PC-9 (cell line): ENCODE data around the gene PEF1. TPM values are rescaled to one million over a fixed set of nuclear protein-coding genes. Genes with fewer than 3 reads are reported as not detected.
A peak's percentile ranks its signal among the peaks of the same experiment; 100 is the strongest.

Experiments
- BruUV-seq: library from RNA; stranded (reverse); fragments of 400-500 nt; replicated peaks from 2 replicates; lab custom pipeline; 2021; lab: Mats Ljungman, UMichigan
- CTCF ChIA-PET: fragments of 300-600 bp; sonication (Branson Sonifier 250); formaldehyde crosslinking; loops from one replicate; lab custom pipeline; 2022; ENCODE audit warnings: antibody characterized with exemption; lab: Charles Lee
- POLR2A ChIA-PET: fragments of 300-600 bp; sonication (Branson Sonifier 250); formaldehyde crosslinking; loops from one replicate; lab custom pipeline; 2022; ENCODE audit warnings: antibody characterized with exemption; ENCODE audit not compliant: unreplicated experiment; lab: Charles Lee
- DNase-seq, 2 experiments: peaks; one replicate each; pipeline versions ENCODE4 v3.0.0 to v3.0.0-alpha.2; 2015 to 2022; ENCODE audit warnings: mixed read lengths in 1 of 2
- H2AFZ ChIP-seq: fragments of 200-600 bp; sonication (generic); 2 replicates; pipeline ENCODE4 v1.8.1; 2017; ENCODE audit warnings: antibody characterized with exemption
- H3F3A ChIP-seq: fragments of 200-600 bp; sonication (generic); 2 replicates; pipeline ENCODE4 v1.8.1; 2017; ENCODE audit warnings: antibody characterized with exemption, mild to moderate bottlenecking, low read depth; ENCODE audit not compliant: insufficient read depth
- H3K27ac ChIP-seq: fragments of 200-600 bp; sonication (generic); 2 replicates; pipeline ENCODE4 v1.6.1; 2016; ENCODE audit warnings: mixed run types
- H3K27me3 ChIP-seq: fragments of 200-600 bp; sonication (generic); 2 replicates; pipeline ENCODE4 v1.6.1; 2016; ENCODE audit warnings: low read depth, mixed run types; ENCODE audit not compliant: insufficient read depth
- H3K36me3 ChIP-seq: fragments of 200-600 bp; sonication (generic); 2 replicates; pipeline ENCODE4 v1.6.1; 2016; ENCODE audit warnings: low read depth, mixed run types
- H3K4me1 ChIP-seq: fragments of 200-600 bp; sonication (generic); replicated peaks from 2 replicates; pipeline ENCODE4 v1.6.1; 2016; ENCODE audit warnings: mixed run types; ENCODE audit not compliant: insufficient read depth
- H3K4me2 ChIP-seq: fragments of 200-600 bp; sonication (generic); 2 replicates; pipeline ENCODE4 v1.6.1; 2017; ENCODE audit warnings: mixed run types
- H3K4me3 ChIP-seq: fragments of 200-600 bp; sonication (generic); 2 replicates; pipeline ENCODE4 v1.6.1; 2016; ENCODE audit warnings: mixed run types
- H3K79me2 ChIP-seq: fragments of 200-600 bp; sonication (generic); 2 replicates; pipeline ENCODE4 v1.6.1; 2017; ENCODE audit warnings: low read depth, mixed run types
- H3K9me2 ChIP-seq: fragments of 200-600 bp; sonication (generic); 2 replicates; pipeline ENCODE4 v1.8.1; 2017; ENCODE audit warnings: mild to moderate bottlenecking; ENCODE audit not compliant: insufficient read depth
- H3K9me3 ChIP-seq: fragments of 200-600 bp; sonication (generic); 2 replicates; pipeline ENCODE4 v1.8.1; 2016; ENCODE audit warnings: low read depth; ENCODE audit not compliant: insufficient read depth
- H4K20me1 ChIP-seq: fragments of 200-600 bp; sonication (generic); 2 replicates; pipeline ENCODE4 v1.8.1; 2017; ENCODE audit not compliant: insufficient read depth
- CTCF ChIP-seq: fragments of 200-600 bp; sonication (generic); conservative IDR thresholded peaks from 2 replicates; pipeline ENCODE4 v1.6.1; 2017; ENCODE audit warnings: mixed run types, antibody characterized with exemption, mild to moderate bottlenecking, moderate library complexity
- EZH2 ChIP-seq: fragments of 200-600 bp; sonication (generic); IDR thresholded peaks from 2 replicates; pipeline ENCODE4 v1.8.0; 2017; ENCODE audit warnings: antibody characterized with exemption, low read depth
- intact Hi-C: fragments of 100-400 bp; cut with micrococcal nuclease; formaldehyde crosslinking; loops from one replicate; pipeline ENCODE4 v1.10.0; 2022; ENCODE audit not compliant: unreplicated experiment
- total RNA-seq: library from RNA; stranded (reverse); gene quantifications from 2 replicates; pipeline ENCODE4 v1.2.3, GENCODE V29; 2021

The PEF1 gene
- total RNA-seq, 1 experiment from 2014 or later: 40.3 TPM

DNA sequence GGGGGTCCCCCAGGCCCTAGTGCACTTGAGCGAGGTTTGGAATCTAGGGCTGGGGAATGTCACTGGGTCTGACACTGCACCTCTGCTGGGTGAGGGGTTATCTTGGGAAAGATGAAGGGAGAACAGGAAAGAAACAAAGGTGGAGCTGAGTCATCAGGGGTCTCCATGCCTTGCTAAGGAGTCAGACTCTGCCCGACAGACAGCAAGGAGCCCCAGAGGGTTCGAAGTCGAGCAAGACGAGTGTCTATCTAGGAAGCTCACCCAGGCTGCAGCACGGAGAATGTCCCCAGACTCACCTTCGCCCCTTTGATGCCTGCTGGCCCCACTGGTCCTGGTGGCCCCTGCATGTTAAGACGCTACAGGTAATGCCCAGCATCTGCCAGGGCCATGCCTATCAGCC lies 41.1 kb upstream of the PEF1 start:
- no peaks in the 10 kb centered on the region for H3K79me2 ChIP-seq
- no peak overlapping the region for H3K27ac ChIP-seq
- TF ChIP-seq EZH2 (no peak), CTCF (no peak)
- peaks cover 18% of the 10 kb centered on the region; the same call in 1 of the 2 replicates for H3F3A ChIP-seq
- no peaks in the 10 kb centered on the region for H3K27me3 ChIP-seq
- DNase-seq: no peak
- no peaks in the 10 kb centered on the region for H4K20me1 ChIP-seq
- peaks cover 29% of the 10 kb centered on the region for H3K4me1 ChIP-seq
- ChIA-PET POLR2A (no interaction called here), CTCF (no interaction called here)
- H3K4me3 ChIP-seq: no peak overlapping the region
- no TSS peak for BruUV-seq
- no peak overlapping the region for H3K4me2 ChIP-seq
- H3K9me2 ChIP-seq: no peaks in the 10 kb centered on the region
- intact Hi-C loops: no loop called here
- H2AFZ ChIP-seq: no peak overlapping the region
- H3K36me3 ChIP-seq: no peaks in the 10 kb centered on the region
- H3K9me3 ChIP-seq: no peaks in the 10 kb centered on the region

GRCh38 chr1:31683997-31684396 lies 39.3 kb upstream of the PEF1 start:
- peaks cover 11% of the 10 kb centered on the region for H3K4me1 ChIP-seq
- no peak overlapping the region for H3K4me3 ChIP-seq
- peak; percentile 73 for TF ChIP-seq CTCF
- TF ChIP-seq EZH2: no peak
- no peak overlapping the region for H3K27ac ChIP-seq
- no peaks in the 10 kb centered on the region for H4K20me1 ChIP-seq
- H3K9me3 ChIP-seq: no peaks in the 10 kb centered on the region
- no peaks in the 10 kb centered on the region for H3K79me2 ChIP-seq
- CTCF ChIA-PET: interaction anchor here (0.6 kb wide), 1 partner anchor 103 kb away, joined by 3 read pairs; no protein-coding TSS in a partner anchor
- intact Hi-C loops: no loop called here
- no peaks in the 10 kb centered on the region for H3K9me2 ChIP-seq
- peaks cover 11% of the 10 kb centered on the region; the same call in 1 of the 2 replicates for H3F3A ChIP-seq
- no peak for DNase-seq
- no peak overlapping the region for H3K4me2 ChIP-seq
- POLR2A ChIA-PET: no interaction called here
- H2AFZ ChIP-seq: no peak overlapping the region
- no peaks in the 10 kb centered on the region for H3K36me3 ChIP-seq
- BruUV-seq: no TSS peak
- H3K27me3 ChIP-seq: no peaks in the 10 kb centered on the region

GRCh38 chr1:31681415-31681814 lies 36.7 kb upstream of the PEF1 start:
- intact Hi-C loops: no loop called here
- Histone ChIP-seq H3K36me3 (no peaks in the 10 kb centered on the region), H3K4me2 (no peak overlapping the region), H3K4me3 (no peak overlapping the region), H2AFZ (no peak overlapping the region), H3K27ac (no peak overlapping the region), H3F3A (peaks cover 11% of the 10 kb centered on the region; the same call in 1 of the 2 replicates), H3K79me2 (no peaks in the 10 kb centered on the region), H4K20me1 (no peaks in the 10 kb centered on the region), H3K27me3 (no peaks in the 10 kb centered on the region), H3K9me2 (no peaks in the 10 kb centered on the region), H3K4me1 (peaks cover 15% of the 10 kb centered on the region), H3K9me3 (no peaks in the 10 kb centered on the region)
- BruUV-seq: no TSS peak
- no peak for DNase-seq
- CTCF ChIA-PET: no interaction called here
- no peak for TF ChIP-seq EZH2
- POLR2A ChIA-PET: interaction anchor here (0.6 kb wide), 1 partner anchor 17 kb away, joined by 4 read pairs; no protein-coding TSS in a partner anchor
